Esophagus squamous epithelium (tissue), 4 donors: ENCODE measurements around the gene DLL1.

ENCODE experiments used
- POLR2A ChIP-seq, 4 donors: fragments of 450-650 bp; IDR thresholded peaks; one replicate each; pipeline ENCODE4 v1.6.1; 2017; ENCODE audit warnings: antibody characterized with exemption in 4 of 4, mild to moderate bottlenecking in 4 of 4, moderate library complexity in 3 of 4
- TF ChIP-seq, protein P1 (sequence below), 6 experiments: fragments of 450-650 bp in 4 of 6; fragments of 200-600 bp in 2 of 6; sonication (generic) in 2 of 6; IDR thresholded peaks; one replicate each; pipeline ENCODE4 v1.5.1; 2016 to 2019; ENCODE audit warnings: antibody characterized with exemption in 6 of 6, mild to moderate bottlenecking in 4 of 6, moderate library complexity in 4 of 6

DNA sequence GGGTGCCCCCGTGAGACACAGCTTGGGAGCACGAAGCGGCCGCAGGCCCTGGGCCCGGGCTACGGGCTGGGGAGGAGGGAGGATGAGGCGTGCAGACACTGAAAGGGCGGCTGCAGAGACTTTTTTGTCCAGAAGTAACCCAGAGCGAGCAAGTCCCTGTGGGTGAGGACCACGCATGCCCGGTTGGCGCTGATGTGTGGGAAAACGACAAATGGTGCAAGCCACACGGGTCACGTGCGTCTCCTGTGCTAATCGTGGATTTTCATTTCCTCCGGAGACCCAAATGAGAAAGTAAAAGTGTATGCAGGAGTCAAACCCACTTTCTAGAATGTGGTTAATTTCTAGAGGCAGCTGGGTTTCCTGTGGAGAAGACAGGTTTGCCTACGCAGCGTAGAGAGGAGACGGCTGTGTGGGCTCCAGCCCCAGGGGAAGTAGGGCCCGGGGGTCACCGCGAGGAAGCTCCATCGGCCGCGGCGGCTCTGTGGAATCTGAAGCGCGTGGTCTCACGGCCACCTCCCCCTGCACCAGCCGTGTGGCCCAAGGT is 19.0 kb downstream of the DLL1 start:
- TF ChIP-seq, protein P1, sequence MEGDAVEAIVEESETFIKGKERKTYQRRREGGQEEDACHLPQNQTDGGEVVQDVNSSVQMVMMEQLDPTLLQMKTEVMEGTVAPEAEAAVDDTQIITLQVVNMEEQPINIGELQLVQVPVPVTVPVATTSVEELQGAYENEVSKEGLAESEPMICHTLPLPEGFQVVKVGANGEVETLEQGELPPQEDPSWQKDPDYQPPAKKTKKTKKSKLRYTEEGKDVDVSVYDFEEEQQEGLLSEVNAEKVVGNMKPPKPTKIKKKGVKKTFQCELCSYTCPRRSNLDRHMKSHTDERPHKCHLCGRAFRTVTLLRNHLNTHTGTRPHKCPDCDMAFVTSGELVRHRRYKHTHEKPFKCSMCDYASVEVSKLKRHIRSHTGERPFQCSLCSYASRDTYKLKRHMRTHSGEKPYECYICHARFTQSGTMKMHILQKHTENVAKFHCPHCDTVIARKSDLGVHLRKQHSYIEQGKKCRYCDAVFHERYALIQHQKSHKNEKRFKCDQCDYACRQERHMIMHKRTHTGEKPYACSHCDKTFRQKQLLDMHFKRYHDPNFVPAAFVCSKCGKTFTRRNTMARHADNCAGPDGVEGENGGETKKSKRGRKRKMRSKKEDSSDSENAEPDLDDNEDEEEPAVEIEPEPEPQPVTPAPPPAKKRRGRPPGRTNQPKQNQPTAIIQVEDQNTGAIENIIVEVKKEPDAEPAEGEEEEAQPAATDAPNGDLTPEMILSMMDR (IDR thresholded peaks at IDR 0.05) = no peak
- TF ChIP-seq POLR2A (IDR thresholded peaks at IDR 0.05) = no peak
